GM11168 (cell line): ENCODE measurements around the gene ASTL.
"Not testable (repeated sequence)": the region's sequence is repeated elsewhere in the genome, so short reads cannot be mapped to it uniquely, and the experiment has no call there.

Experiments
- in situ Hi-C: fragments of 300-500 bp; cut with MboI; formaldehyde crosslinking; loops from one replicate; pipeline ENCODE4 v1.12.0; 2022; ENCODE audit warnings: low sequenced_read_pairs; ENCODE audit not compliant: unreplicated experiment

ASTL gene

GRCh38 chr2:96091141-96091710 lies 47.1 kb downstream of the ASTL start:
- in situ Hi-C loops, result no loop called here

DNA sequence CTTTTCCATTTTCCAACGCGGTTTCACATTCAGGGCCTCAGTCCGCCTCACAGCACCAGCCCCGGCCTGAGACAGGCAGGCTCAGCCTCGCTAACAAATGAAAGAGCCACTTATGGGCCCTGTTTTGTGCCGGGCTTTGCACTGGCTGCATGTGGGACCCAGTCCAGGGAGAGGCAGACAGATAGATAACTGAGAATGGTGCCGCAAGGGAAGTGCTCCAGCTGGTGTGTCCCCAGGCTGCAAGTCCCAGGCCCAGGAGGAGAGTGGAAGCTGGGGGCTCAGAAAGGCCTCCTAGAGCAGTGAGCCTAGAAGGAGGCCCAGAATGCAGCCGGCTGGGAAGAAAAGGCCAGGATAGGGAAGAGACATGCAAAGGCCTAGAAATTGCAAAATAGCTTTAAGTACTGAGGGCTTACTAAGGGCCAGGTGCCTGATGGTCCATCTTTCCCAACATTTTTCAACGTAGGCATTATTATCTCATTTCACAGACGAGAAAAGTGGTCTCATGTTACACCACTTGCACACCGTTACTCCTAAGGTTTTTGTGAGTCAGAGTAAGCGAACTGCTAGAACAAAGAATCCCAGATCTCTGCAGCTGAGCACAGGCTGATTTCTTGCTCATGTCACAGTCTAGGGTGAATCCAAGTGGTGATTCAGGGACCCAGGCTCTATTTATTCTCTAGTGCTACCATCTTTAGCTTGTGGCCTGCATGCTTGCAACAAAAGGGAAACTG lies 47.9 kb downstream of the ASTL start:
- in situ Hi-C loops, result no loop called here

- in situ Hi-C loops, result no loop called here
Observed at GRCh38 chr2:96089356-96090195, 48.7 kb downstream of the ASTL start.

DNA sequence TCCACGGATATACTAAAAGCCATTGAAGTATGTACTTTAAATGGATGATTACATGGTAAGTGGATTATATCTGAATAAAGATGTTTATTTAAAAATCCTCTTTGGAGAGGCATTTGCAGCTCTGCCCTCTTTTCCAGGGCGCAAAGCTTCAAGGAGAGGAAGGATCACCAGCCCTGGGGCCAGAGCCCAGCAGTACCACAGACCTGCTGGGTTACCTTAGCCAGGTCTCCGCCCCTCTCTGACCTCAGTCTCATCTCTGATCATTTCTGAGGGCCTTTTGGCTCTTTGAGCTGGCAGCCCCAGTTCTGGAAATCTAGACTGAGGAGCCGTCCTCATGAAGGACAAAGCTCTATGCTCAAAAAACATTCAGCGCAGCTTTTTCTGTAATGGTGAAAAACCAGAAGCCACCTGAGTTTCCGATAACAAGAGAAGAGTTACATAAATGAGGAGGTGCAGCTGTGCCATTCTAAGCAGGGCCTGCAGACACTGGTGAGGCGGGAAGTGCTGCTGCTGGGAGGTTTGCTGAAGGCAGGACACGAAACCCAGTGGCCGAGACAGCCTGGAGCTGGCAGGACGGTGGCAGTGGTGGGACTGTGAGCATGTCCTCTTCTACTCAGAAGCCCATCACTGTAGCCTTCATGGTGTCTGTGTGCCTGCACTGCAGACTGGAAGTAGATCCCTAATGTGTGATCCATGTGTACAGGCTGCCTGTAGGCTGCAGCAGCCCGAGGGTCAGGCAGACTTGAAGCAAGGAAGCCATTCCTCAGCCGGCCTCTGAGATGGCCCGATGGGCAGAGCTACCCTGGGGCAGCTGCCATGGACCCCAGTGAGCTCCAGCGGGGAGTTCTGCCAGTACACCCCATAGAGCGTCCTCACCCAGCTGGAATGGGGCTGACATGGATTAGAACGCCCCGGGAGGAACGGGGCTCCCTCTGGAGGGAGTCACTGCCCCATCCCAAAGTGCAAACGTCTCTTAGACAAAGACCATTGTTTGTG lies 49.7 kb downstream of the ASTL start:
- in situ Hi-C loops, result no loop called here

DNA sequence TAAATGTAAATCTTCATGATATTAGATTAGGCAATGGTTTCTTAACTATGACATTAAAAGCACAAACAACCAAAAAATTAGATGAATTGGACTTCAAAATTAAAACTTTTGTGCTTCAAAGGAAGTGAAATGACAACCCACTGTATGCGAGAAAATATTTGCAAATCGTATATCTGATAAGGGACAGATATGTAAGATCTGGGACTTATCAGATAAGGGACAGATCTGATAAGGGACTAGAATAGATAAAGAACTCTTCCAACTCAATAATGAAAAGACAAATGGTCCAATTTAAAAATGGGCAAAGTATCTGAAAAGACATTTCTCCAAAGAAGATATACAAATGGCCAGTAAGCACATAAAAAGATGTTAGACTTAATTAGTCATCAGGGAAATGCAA lies 51.2 kb downstream of the ASTL start:
- in situ Hi-C loops, result no loop called here

GRCh38 chr2:96085541-96086355 lies 52.6 kb downstream of the ASTL start:
- in situ Hi-C loops, result no loop called here

DNA sequence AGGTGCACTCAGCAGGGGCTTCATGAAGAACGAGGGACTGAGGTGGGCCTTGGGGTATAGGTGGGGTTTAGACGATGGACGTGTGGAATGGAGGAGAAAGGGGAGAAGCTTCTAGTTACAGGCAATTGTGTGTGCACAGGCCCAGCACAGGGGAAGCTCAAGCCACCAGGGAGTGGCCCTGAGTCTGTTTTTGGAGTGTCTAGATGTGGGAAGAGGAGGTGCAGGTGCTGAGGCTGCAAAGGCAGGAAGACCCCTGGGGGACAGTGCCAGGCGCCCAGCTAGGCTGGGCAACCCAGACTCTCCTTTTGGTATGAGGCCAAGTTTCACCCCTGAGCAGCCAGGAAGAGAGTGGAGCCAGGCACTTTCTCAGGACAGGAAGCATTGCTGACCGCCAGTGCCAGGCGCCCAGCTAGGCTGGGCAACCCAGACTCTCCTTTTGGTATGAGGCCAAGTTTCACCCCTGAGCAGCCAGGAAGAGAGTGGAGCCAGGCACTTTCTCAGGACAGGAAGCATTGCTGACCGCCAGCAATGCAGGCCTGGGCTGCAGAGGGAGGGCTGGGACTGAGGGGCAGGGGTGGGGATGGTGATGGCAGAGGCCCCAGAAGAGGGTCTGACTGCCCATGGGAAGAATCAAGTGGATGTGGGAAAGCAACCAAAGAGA lies 53.3 kb downstream of the ASTL start:
- in situ Hi-C loops, result not testable (repeated sequence)

GRCh38 chr2:96083989-96084857 lies 54.1 kb downstream of the ASTL start:
- in situ Hi-C loops, result no loop called here

DNA sequence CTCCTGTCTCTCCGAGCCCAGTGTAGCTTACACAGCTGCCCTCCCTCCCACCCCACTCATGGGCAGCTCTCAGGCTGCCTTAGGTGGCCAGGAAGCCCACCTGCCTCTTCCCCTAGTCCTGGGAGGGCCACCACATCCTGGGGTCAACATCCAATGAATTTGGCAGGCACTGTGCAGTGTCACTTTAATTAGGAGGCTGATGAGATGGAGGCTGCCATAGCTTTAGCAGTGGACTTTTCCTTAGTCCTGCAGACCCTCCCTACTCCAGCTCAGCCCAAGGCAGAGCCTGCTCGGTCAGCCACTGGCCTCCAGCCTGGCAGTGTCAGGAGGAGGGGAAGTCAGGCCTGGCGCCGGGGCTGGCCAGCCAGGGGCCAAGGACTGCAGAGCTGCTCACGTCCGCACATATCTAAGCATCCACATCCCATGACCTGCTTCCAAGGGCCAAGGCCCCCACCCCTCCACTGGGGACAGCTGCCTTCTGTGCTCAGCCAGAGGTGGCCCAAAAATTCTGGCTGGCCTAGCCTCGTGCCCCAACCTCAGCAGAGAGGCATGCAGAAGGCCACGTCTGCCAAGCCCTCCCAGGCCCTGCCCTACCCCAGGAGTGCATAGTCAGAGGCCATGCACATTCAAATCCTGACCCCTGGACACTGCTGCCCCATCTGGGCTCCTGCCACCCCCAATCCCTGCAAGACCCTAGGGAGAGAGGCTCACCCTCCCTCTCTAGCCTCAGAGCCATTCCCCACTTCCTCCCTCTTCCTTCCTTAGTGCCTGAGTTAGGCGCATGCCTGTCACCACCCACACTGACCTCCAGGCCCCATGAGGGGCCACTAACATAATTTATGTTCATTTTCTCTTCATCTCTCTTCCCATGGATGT lies 55.0 kb downstream of the ASTL start:
- in situ Hi-C loops, result no loop called here

DNA sequence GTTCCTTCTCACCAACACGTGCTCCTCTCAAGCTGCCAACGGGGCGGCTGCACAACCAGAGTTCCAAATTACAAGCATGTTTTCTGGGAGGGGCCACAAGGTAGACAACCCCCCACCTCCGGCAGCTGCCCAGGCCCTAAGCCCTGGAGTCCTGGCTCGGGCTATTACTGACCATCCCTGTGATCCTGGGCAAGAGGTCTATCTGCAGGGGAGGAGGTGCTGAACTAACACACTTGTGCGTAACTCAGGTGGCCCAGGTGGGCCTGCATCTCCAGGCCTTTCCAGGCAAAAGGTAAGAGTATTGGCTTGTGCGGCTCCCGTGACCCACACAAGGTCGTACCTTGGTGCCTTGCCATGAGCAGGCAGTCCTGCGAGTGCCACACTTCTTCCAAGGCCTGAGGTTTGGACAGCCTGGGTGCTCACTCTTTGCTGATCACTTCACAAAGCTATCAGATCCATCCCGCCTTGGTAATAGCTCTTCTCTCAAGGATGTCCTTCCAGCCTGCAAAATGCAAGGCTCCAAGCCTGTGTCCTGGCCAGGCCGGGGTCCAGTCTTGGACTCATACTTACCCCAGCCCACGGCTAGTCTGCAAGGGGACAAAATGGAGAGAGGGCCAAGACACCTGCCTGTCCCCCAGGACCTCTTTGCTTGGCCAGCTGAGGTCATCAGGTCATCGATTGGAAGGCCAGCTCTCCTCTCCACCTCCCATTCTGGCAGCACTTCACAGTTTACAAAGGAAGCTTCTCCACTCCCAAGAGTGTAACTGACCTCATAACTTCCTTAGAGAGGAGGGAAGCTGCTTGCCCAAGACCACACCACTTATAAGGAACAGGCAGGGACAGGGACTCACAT lies 55.9 kb downstream of the ASTL start:
- in situ Hi-C loops, result no loop called here

DNA sequence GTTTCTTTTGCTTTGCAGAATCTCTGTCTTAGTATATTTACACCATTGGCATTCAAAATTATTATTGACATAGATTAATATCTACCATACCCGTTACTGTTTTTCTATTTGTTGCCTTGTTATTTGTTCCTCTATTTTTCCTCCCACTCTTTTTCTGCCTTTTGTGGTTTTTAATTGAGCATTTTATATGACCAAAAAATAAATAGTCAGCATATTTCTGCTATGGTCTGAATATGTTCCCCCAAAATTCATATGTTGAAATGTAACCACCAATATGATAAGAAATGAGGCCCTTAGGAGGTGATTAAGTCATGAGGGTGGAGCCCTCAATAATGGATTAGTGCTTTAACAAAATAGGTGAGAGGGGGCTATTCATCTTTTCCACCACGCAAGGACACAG lies 57.3 kb downstream of the ASTL start:
- in situ Hi-C loops, result no loop called here

DNA sequence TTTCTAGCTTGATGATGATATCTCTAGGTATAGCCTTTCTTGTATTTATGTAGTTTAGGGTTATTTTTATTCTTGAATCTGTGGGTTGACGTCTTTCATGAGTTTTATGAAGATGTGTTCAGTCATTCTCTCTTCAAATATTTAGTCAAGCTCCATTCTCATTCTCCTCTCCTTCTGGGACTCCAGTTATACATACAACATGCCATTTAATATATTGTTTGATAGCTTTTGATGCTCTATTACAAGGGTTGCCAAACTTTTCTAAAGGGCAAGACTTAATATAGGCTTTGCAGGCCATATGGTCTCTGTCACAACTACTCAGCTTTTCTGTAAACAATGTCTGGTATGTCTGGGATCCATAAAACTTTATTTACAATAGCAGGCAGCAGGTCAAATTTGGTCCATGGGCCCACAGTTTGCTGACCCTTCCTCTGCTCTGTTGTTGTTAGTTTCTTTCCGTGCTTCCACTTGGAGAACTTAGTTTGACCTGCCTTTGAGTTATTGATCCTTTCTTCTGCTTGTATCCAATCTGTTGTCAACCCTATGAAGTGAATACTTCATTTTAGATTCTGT lies 63.0 kb downstream of the ASTL start:
- in situ Hi-C loops, result no loop called here

DNA sequence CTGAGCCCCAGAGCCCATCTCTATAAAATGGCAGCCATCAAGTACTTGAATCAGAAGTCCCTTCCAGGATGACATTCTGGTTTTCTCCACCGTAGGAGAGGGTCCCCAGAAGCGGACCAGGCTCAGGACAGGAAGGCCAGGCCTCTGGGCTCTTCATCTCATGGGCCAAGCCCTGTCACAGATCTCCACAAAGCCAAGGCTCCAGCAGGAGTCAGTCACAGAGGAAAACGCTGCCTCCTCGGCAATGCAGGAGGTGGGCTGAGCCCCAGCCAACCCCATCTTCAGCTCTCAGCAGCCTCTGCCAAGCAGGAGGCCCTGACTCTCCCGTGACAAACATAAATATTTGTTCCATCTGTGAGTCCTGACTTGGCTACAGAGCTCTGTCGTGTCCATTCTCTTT lies 64.1 kb downstream of the ASTL start:
- in situ Hi-C loops, result no loop called here

- in situ Hi-C loops, result no loop called here
Observed at GRCh38 chr2:96073170-96073775, 65.0 kb downstream of the ASTL start.
